ENCODE data around the gene INPP5J. TPM values are rescaled to one million over a fixed set of nuclear protein-coding genes. Genes with fewer than 3 reads are reported as not detected.
"Not testable (repeated sequence)": the region's sequence is repeated elsewhere in the genome, so short reads cannot be mapped to it uniquely, and the experiment has no call there.

The INPP5J gene
- total and polyA plus RNA-seq, 12 donors, result 7.9 to 31.7 (median 16.9) TPM

DNA sequence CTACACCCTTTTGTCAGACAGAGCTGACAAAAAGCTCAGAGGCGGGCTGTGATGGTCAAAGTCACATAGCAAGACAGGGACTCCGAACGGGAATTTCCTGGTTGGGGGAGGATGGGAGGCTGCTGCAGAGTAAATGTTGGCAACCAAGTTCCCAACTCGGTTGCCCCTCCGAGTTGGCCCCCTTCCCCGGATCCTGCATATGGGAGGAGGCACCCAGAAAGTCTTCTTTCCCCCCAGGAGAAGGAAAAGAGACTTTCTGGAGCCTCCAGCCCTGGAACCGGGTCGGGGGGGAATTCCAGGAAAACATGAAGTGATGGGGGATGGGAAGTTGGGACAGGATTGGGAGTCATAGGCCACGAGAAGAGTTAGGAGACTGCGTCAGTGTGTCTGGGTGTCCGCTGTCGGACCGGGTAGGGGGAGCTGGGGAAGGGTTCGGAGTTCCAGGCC, 16.0 kb upstream of the INPP5J start:
- 35 to 46% methylated on average over 14 of the region's 14 CpGs for WGBS, 2 donors
- no peaks in the 10 kb centered on the region for H3K9me3 ChIP-seq
- H3K4me3 ChIP-seq, result peak overlapping the region; percentile 54 to 90 (median 80)
- no peaks in the 10 kb centered on the region for H3K27me3 ChIP-seq
- DNase-seq (peak in 1 of 2 donors; percentile 60), ATAC-seq (peak; percentile 13 to 39 (median 30))
- intact Hi-C loops (cut with DNase I), result loop anchor here in 7 of 10 donors (1.0 to 10.0 kb wide), 7 partner anchors 41 to 128 kb away; partner anchors contain the start of gene LIMK2 (in 2 of the 7)
- TF ChIP-seq, protein P1, sequence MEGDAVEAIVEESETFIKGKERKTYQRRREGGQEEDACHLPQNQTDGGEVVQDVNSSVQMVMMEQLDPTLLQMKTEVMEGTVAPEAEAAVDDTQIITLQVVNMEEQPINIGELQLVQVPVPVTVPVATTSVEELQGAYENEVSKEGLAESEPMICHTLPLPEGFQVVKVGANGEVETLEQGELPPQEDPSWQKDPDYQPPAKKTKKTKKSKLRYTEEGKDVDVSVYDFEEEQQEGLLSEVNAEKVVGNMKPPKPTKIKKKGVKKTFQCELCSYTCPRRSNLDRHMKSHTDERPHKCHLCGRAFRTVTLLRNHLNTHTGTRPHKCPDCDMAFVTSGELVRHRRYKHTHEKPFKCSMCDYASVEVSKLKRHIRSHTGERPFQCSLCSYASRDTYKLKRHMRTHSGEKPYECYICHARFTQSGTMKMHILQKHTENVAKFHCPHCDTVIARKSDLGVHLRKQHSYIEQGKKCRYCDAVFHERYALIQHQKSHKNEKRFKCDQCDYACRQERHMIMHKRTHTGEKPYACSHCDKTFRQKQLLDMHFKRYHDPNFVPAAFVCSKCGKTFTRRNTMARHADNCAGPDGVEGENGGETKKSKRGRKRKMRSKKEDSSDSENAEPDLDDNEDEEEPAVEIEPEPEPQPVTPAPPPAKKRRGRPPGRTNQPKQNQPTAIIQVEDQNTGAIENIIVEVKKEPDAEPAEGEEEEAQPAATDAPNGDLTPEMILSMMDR (IDR thresholded peaks at IDR 0.05), result no peak
- H3K36me3 ChIP-seq, result peaks cover 0 to 41% (median 28%) of the 10 kb centered on the region in 9 donors
- peaks cover 5 to 51% (median 30%) of the 10 kb centered on the region in 9 donors for H3K4me1 ChIP-seq
- H3K27ac ChIP-seq, result peak overlapping the region; percentile 55 to 96 (median 94)

DNA sequence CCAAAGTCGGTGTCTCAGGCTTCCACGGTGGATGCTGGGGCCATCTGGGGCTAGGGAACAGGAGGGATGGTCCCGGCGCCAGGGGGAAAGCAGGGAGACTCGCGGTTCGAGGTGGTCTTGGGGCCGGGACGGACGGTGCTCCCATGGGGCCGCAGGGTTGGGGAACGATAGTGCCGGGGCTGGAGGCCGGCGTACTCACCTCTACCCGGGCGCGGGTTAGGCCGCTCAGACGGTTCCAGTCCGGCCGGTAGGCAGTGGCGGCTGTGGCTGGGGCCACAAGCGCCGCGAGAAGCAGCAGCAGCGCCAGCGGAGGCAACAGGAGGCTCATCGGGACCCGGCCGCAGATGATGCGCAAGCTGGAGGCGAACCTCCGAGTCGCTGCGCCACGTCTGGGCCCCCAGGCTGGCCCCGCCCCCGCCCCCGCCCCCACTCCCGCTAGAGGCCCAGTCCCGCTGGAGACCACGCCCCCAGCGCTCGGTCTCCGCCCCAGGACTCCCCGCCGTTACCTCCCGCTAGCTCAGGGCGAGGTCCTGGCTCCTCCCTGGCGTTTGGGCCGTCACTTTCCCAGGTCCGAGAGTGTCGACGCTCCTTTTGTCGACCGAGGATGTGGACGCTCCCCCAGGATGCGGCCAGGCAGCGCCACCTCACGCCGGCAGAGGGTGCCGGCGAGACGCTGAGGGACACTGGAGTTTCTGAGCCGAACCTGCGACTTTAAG, 15.4 kb upstream of the INPP5J start, which contains the start of gene SELENOM:
Gene SELENOM, minus strand, starts transcription at position 391 of the 716 bp plus-strand sequence. Its CDS starts 63 bp downstream, at position 328.
- TF ChIP-seq, protein P1 (IDR thresholded peaks at IDR 0.05), result peak; percentile 91 to 99 (median 93)
- intact Hi-C loops (cut with DNase I), result loop anchor here in 7 of 10 donors (1.0 to 10.0 kb wide), 7 partner anchors 40 to 127 kb away; partner anchors contain the start of gene LIMK2 (in 2 of the 7)
- ATAC-seq (peak; percentile 92 to 96 (median 94)), DNase-seq (peak; percentile 97 to 98)
- Histone ChIP-seq H3K27me3 (no peaks in the 10 kb centered on the region), H3K9me3 (peaks cover 0 to under 1% (median 0%) of the 10 kb centered on the region in 11 donors), H3K4me1 (peaks cover 0 to 45% (median 24%) of the 10 kb centered on the region in 9 donors), H3K27ac (peak within 1 kb of the TSS; percentile 55 to 96 (median 94)), H3K36me3 (peaks cover 0 to 35% (median 22%) of the 10 kb centered on the region in 9 donors), H3K4me3 (peak within 1 kb of the TSS; percentile 54 to 90 (median 80))
- 6 to 7% methylated on average over 67 of the region's 67 CpGs for WGBS, 2 donors

DNA sequence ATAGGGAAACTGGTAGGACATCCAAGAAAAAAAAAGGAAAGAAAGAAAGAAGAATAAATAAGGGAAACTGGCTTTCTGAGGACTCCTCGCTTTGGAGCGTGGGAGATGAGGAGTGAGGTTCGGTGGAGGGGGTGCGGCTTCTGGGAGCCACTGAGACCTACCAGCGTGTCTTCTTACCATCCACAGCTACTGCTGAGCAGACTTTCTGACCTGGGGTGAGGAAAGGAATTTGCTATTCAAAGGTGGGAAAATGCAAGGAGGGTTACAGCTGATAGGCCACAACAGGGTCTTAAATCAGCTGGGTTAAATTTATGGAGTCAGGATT, 14.9 kb upstream of the INPP5J start:
- WGBS, 2 donors, result 1 to 2% methylated on average over 5 of the region's 5 CpGs
- peaks cover 0 to 5% (median 0%) of the 10 kb centered on the region in 11 donors for H3K9me3 ChIP-seq
- peaks cover 0 to 40% (median 24%) of the 10 kb centered on the region in 9 donors for H3K4me1 ChIP-seq
- intact Hi-C loops (cut with DNase I), result loop anchor here in 7 of 10 donors (1.0 to 10.0 kb wide), 7 partner anchors 39 to 127 kb away; partner anchors contain the start of gene LIMK2 (in 2 of the 7)
- TF ChIP-seq, protein P1 (IDR thresholded peaks at IDR 0.05), result peak in 2 of 9 donors; percentile 21 to 32
- no peaks in the 10 kb centered on the region for H3K27me3 ChIP-seq
- ATAC-seq (peak in 7 of 8 donors; percentile 5 to 15 (median 11)), DNase-seq (no peak)
- H3K27ac ChIP-seq, result peak overlapping the region; percentile 16 to 96 (median 94)
- H3K36me3 ChIP-seq, result peaks cover 0 to 30% (median 17%) of the 10 kb centered on the region in 9 donors
- peak overlapping the region in 9 of 10 donors; percentile 54 to 90 (median 82) for H3K4me3 ChIP-seq

DNA sequence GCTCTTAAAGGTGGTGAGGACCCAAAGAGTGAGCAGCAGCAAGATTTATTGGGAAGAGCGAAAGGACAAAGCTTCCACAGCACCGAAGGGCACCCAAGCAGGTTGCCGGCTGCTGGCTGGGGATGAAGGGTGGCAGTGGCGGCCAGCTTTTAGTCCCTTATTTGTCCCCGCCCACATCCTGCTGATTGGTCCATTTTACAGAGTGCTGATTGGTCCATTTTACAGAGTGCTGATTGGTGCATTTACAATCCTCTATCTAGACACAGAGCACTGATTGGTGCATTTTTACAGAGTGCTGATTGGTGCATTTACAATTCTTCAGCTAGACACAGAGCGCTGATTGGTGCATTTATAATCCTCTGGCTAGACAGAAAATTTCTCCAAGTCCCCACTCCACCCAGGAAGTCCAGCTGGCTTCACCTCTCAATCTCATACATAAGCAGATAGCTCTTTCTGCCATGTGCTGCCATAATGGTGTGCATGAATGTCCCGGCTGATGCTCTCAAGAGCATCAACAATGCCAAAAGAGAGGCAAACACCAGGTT, 10.1 kb upstream of the INPP5J start:
- 90 to 92% methylated on average over 7 of the region's 7 CpGs for WGBS, 2 donors
- H3K4me3 ChIP-seq, H3K27ac ChIP-seq, DNase-seq, H3K9me3 ChIP-seq, ATAC-seq, H3K27me3 ChIP-seq, H3K4me1 ChIP-seq, H3K36me3 ChIP-seq: not testable (repeated sequence)
- intact Hi-C loops (cut with DNase I), result loop anchor here in 3 of 10 donors (5.0 kb wide), 1 partner anchor 35 kb away; no protein-coding TSS in a partner anchor

Data from heart right ventricle (tissue), 16 donors.